HG03196 (cell line): ENCODE measurements around the gene FSTL4.
"Not testable (repeated sequence)": the region's sequence is repeated elsewhere in the genome, so short reads cannot be mapped to it uniquely, and the experiment has no call there.

Experiments used
- ATAC-seq: cut with Tn5 transposase; IDR thresholded peaks from one replicate; pipeline ENCODE4 v1.9.1; 2021; ENCODE audit not compliant: unreplicated experiment

The FSTL4 gene

DNA sequence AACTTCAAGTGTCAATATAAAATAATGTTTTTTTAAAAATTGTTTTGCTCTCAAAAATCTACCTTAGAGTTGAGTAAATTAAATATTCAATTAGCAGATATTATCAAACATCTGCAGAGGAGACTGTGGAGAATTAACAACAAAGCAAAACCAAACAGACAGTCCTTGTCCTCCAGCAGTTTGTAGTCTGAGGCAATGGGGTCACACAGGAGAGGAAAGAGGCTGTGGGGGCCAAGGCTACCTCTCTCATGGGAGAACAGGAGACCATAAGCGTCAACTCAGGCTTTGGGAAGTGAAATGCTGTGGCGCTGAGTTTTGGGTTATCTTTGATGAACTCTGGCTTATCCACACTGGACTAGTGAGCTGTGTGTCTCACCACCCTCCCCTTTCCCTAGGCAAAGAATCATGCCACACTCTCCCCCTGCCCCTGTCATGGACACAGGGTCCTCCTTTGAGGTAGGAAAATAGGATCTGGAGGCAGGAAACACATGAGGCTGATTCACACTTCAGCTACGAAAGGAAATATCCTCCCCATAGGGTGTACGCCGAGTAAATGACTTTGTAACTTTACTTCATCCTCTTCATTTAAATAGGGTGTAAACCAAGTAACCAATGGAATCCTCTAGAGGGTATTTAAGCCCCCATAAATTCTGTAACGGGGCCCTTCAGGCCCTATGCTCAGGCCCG, 152.7 kb downstream of the FSTL4 start:
- no peak for ATAC-seq

DNA sequence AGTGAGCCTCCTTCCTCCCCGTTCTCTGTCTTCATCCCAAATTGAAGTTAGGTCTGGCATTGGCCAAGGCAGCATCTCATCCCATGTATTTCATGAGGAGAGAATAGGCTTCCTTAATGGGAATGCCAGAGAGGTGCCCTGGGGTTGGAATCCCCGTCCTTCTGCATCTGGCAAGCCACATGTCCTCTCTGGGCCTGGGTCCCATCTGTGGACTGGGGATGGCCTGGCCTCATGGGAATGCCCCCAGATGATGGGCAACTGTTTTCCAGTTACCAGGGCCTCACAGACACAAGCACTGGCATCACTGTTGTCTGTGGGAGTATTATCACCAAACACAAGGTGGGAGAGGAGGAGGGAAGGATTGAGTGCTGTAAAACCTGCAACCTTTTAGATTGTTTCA, 153.9 kb downstream of the FSTL4 start:
- no peak for ATAC-seq

DNA sequence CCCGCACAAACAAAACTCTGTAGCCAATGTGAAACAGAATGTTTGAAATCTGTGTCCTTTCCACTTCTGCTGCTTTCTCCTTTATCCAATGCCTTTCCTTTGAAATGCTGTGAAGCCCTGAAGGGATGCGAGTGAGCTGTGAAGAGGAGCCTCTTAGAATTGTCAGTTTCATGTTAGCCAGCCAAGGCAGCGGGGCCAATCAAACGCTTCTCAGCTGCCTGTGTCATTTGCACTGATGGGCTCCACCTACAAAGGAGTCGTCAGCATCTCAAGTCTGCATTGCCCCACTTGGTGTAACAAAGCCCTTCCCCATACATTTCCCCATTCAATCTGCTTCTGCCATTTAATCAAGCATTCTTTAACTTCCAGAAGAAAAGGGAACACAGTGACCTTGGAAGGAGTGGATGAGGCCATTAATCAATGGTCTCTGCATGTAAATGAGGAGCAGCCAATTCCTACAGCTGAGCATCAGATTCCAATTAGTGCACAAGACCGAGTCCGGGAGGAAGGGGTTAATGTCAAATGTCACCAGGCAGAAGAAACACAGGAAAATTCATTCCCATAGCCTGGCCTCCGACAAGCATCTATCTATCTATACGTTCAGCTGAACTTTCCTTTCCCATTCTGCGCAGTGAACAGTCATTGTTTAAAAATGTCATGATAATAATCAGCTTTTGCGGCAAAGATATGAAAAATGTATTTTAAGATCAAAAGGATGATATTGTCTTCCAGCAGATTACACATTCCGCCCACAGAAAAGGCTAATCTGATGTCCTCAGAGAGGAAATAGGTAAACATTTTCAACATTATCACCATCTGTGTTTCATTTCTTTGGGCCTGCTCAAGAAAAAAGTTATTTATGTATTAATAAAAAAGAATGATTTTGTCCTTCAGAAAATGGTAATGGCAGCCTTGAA, 154.6 kb downstream of the FSTL4 start:
- ATAC-seq: no peak

DNA sequence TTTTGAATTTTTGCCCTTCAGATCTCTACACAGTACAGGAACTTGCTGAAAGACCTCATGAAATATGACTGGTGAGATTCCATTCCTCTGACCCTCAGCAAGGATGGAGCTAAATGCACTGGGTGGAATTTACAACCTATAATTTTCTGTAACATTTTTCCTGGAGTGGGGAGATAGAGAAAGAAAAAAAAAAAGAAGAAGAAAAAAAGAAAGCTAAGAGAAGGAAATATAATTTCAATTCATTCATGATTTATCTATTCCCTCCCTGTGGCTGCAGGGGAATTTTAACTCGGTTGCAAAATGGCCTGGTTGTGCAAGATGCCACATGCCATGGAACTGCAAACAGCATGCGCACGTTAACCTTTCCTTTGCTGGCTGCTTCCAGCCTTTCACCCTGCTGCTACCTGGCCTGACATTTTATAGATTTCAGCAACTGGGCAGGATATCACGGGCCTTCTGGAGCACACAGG, 155.4 kb downstream of the FSTL4 start:
- no peak for ATAC-seq

DNA sequence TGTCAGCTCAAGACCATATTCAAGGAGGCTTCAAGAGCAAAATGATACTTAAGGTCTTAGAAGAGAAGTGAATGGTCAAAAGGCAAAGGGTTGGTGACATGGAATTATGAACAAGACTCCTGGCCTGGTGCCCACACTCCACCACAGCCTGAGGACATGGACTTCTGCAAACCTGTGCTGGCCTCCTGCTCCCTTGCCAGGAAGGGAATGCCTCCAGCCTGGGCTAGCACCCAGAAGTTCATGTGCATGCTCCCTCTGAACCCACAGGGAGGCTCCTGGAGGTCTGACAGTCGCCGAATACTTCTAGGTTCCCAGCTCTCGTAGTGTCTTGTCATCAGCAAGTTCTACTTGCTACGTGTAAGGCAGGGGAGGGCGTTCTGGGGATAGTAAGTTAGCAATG, 156.7 kb downstream of the FSTL4 start:
- ATAC-seq: no peak

DNA sequence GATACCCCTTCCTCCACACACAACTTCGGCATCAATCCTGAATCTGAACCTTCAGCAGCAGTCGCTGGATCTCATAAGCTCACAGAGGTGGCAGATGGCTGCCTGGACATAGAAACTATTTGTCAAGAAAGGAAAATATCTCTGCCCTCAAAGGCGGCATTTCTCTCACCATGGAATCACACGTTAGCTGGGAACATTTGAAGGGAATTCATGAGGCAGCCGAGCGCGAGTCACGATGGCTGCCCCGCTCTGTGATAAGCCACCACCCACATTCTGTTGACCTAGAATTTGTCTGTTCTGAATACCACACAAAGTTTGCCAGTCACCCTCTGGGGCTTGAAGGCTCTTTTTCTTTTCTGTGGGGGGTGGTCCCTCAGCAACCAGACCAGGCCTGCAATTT, 157.9 kb downstream of the FSTL4 start:
- no peak for ATAC-seq

DNA sequence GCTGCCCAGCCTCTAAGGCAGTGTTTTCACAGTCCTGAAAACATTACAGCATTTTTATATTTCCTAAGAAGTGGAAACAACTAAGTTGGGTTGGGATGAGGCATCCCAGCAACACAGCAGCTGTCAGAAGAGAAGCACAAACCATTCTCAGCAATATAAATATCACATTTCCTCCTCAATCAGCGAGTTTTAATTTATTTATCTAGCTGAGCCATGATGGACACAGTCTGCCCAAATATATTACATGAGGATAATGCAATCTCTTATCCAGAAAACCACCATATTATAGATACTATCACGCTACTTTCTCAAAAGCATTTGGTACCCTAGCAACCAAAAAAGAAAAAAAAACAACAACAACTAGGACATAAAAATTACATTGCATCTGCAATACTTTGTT, 158.5 kb downstream of the FSTL4 start:
- ATAC-seq: no peak

DNA sequence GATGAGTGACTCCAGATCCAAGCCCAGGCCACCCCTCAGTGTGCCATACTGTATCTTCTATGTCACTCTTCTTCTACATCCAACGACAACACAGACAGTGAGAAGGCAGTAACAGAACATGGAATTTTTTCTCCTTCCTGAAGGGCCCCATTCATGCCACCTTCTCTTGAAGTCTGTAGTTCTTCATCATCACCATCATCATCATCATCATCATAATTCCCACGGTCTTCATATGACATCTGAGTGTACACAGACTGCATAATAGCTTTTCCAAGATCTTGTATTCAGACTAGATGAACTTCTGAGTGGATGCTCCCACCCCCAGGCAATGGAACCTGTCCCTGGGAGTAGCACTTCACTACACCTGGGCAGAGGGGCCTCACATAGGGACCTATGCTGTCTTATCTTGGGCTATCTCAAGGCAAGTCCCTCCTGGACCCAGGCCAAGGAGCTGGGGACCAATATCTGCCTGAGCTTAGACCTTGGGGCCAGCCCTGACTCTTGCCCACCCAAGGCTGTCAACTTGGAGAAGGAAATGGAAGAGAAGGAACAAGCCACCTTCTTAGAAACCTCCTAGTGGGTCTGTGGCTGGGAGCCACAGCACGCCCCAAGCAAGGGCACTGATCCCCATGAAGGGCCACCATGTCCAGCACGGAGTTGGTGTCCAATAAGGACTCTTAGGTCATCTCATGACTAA, 159.1 kb downstream of the FSTL4 start:
- no peak for ATAC-seq

DNA sequence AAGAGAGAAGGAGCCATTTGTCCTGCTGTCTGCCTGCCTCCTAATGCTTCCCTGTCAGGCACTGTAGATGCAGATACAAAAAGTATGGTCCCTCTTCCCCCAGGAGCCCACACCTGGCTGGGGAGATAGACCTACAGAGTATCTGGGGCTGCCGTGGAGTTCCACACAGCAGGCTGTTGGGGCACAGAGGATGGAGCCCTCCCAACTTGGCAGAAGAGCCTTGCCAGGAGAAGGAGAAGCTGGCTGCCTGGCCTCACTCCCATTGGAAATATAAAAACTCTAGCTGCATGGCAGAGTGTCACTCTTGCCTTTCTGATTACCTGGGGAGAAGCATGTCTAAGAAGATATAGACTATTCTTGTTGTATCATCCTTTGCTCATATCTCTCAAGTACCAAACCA, 160.4 kb downstream of the FSTL4 start:
- no peak for ATAC-seq

DNA sequence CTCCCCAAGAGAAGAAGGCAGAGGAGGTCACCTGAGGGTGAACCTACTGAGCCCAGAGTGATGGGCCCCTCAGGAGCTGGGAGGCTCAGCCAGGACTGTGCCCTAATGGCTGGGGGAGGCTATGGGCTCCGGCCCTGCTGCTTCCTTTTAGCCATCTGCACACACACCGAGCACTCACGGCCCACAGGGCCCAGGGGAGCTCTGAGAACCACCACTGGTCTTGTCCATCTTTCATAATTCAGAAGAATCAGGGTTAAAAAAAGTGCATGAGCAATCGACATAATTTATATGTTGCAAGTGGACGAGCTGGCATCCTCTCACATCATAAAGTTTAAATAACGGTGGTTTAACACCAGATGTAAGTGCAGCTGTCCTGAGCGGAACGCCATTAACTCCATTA, 162.1 kb downstream of the FSTL4 start:
- no peak for ATAC-seq

DNA sequence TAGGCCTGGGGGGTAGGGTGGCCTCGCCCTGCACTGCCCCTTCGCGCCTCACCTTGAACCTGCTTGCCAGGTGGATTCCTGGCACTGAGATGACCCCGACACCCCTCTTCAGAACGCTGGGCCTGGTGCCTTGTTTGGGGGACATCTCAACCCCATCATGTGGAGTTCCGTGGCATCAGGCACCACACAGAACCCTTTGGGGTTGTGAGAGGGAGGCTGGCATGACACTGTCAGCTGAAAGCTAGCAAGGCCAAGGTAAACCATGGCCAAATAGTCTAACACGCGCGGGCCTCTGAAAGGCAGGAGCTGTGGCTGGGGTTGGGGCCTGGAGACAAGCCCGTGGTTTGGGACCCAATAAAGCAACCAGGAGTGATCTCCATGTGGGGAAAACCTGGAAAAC, 163.2 kb downstream of the FSTL4 start:
- no peak for ATAC-seq

DNA sequence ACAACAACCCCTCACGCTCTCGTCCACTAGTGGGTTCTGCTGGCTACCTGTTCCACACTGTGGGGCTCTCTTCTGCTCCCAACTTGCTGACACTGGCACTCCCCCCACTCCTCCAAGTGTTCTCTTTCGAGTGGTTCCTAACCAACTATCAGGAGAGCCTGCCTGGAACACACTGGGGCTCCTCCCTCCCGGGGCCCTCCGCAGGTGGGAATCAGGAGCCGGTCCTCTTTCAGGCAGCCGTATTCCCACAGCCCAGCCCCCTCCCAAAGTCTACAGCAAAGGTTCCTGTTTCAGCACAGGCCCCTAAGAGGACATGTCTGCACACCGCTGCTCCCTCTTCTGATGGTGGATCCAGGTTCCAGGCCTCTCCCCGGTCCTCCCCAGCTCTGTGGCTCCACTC, 165.9 kb downstream of the FSTL4 start:
- no peak for ATAC-seq

DNA sequence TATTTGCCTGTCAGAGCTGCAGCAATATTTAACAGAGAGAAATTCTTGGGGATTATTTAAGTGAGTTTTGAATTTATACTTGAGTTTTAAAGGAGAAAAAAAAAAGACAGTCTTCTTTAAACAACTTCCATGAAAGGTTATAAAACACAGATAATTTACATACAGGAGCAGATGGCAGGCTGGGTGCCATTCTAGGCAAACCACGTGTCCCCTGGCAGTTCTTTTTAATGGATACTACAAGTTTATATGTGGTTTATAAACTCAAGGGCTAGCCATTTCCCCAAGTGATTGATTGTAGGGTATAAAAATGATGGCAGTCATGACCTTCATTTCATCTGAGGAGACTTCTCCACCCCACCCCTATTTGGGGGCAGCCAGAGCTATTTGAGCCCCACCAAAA, 166.6 kb downstream of the FSTL4 start:
- no peak for ATAC-seq

DNA sequence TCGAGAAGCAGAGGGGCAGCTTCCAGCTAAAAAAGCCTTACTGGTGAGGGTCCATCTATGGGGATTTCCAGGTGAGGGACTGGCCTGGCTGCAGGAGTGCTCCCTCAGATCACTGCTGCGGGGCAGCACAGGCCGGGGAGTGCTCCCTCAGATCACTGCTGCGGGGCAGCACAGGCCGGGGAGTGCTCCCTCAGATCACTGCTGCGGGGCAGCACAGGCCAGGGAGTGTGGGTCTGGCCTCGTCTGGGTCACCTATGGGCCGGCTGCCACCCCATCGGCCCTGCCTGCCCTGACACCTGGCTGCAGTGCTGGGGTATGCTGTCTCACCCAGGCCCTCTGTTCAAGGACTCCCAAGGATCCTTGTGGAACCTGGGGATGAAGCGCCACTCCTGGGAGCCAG, 167.1 kb downstream of the FSTL4 start:
- ATAC-seq: not testable (repeated sequence)

DNA sequence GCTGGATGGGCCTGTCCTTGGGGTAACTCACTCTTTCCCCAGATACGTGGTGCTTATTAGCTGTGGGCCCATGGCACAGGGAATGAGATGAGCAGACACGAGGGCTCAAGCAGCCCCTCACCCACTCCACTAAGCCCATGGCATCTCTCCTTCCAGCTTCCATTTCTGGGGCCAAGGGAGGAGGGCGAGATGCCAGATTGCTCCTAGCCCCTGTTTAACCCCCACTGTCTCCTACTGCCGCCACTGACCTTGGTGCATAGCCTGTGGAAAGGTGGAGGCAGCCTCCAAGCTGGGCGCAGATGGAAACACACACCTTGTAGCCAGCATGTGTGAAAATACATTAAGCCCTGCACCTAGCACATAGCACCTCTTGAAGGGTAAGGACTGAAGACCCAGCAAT, 167.6 kb downstream of the FSTL4 start:
- ATAC-seq: no peak

DNA sequence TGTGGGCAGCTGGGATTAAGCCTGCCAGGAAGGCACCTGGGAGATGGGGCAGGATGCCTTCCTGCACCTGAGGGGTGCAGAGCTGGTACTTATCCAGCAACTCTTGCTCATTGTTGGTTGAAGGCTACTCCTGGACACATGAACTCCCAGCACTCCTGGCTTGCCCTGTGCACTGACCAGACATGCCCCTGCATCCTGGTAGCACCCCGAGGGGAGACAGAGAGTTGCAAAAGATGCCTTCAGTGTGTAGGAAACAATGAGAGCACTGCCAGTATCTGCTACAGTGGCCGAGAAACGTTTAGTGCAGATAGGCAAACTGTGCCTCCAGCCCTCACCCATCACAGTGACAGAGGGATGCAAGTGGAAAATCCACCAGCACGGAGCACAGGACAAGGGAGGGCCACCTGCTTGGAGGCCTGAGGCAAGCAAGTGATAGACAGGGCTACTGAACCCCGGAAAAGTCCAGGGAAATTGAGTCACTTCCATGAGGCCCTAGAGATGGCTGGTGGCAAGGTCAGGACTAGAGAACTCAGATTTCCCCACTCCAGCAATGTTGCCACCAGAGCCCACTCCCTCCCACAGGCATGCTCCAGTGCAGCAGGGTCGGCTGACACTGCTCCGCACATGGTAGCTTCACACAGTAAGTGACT, 171.1 kb downstream of the FSTL4 start:
- ATAC-seq: no peak

DNA sequence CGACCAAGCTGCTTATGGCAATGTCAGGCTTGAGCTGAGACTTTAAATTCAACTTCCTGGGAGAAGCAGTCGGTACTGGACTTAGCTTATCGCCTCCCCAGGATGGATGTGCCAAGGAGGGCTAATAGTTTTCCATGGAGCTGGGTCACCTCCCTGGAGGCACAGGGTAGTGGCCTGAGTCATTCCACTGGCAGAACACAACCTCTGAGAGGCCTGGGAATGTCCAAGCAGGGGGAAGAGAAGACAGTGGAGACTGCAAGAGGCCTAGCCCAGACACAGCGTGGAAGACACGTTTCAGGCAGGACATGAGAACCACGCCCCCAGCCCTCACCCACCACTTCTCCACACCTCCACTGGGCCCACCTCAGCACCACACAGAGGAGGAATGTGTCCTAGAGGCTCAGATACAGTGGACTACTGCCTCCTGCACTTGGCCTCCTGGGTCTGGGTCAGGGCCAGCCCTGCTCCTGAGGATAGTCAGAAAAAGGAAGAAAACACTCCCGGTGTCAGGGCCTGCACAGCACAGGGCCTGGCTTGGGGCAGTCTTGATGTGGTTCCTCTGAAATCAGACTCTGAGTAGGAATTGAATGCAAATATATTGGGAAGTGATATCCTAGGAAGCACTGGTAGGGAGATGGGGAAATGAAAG, 171.8 kb downstream of the FSTL4 start:
- ATAC-seq: no peak

DNA sequence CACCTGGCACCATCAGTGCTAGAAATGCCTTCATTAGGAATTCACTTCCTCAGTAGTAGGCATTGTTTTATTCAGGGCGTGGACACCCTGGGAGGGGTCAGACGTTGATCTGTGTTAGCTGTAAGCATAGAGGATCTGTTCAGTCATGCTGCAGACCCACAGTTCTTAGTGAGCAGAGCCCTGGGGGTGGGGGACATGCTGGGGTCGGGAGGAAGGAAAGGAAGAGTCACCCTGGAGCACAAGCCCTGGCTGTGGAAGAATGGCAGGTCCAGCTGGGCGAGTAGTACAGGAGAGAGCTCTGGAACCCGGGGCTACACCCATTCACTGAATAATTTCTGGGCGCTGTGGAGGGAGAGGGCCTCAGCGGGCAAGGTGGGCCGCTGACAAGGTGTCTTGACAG, 172.5 kb downstream of the FSTL4 start:
- no peak for ATAC-seq

DNA sequence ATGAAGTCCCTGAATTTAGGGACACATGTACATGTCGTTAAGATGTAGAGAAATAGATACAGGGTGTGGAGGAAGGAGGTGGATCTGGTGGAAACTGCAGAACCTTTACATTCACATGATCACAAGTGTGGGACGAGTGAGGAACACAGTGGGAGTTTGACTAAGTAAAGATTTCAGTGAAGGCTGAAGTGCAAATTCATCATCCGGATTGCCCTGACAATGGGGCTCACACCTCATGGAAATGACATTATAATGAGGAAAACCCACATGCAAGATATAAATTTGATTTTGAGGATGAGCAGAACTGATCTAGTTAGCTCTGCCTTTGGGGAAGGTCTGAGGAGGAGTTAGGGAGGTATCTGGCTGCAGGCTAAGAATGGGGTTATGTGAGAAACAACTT, 173.9 kb downstream of the FSTL4 start:
- no peak for ATAC-seq

DNA sequence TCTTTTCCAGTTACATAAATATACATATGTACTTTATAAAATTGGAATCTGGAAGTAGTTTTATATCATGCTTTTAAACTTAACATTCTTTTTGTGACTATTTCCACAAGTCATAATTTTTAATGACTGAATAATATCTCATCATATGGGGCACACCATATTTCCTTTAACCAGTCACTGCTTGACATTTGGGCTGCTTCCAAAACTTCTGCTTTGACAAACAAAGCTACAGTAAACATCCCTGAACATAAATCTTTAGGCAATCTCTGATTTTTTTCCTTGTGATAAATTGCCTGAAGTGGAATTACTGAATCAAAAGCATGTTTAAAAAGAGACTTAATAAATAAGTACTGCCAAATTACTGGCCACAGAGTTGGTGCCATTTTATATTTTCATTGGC, 178.0 kb downstream of the FSTL4 start:
- ATAC-seq: no peak

DNA sequence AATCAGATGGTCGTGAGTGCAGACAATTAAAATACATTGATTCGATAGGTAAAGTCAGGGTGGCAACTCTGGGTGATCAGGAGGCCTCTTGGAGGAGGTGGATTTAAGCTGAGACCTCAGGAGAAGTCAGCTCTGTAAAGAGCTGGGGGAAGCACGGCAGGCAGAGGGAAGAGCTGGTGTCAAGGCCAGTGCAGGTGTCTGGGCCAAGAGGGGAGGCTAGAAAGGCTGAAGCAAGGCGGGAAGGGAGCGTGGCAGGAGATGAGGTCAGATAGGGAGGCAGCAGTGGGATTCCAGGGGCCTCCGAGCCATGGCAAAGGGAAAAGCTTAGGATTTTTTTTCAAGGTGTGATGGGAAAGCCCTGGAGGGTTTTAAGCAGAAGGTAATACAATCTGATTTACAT, 178.7 kb downstream of the FSTL4 start:
- no peak for ATAC-seq
